Skeletal muscle tissue (tissue), 4 donors: Measurements from ENCODE around the gene DBR1. TPM values are rescaled to one million over a fixed set of nuclear protein-coding genes. Genes with fewer than 3 reads are reported as not detected.

Experiments
- H3K27ac ChIP-seq: one replicate; pipeline ENCODE4 v1.7.0; 2013; ENCODE audit warnings: mild to moderate bottlenecking, low read depth, low read length, inconsistent platforms
- H3K27me3 ChIP-seq, 3 donors: one replicate each; pipeline ENCODE4 v1.7.0; 2013; ENCODE audit warnings: low read length in 3 of 3; ENCODE audit not compliant: control insufficient read depth in 3 of 3, insufficient read depth in 3 of 3
- H3K36me3 ChIP-seq, 3 donors: one replicate each; pipeline ENCODE4 v1.7.0; 2013; ENCODE audit warnings: low read length in 3 of 3; ENCODE audit not compliant: control insufficient read depth in 3 of 3, insufficient read depth in 3 of 3
- H3K4me1 ChIP-seq, 3 donors: one replicate each; pipeline ENCODE4 v1.7.0; 2013; ENCODE audit warnings: low read length in 3 of 3, mild to moderate bottlenecking in 3 of 3; ENCODE audit not compliant: control insufficient read depth in 3 of 3, insufficient read depth in 3 of 3
- H3K4me3 ChIP-seq, 3 donors: one replicate each; pipeline ENCODE4 v1.7.0; 2013; ENCODE audit warnings: low read length in 3 of 3
- H3K9ac ChIP-seq, 3 donors: one replicate each; pipeline ENCODE4 v1.7.0; 2013; ENCODE audit warnings: low read length in 3 of 3, mild to moderate bottlenecking in 3 of 3, moderate library complexity in 2 of 3, low read depth in 1 of 3
- H3K9me3 ChIP-seq, 3 donors: one replicate each; pipeline ENCODE4 v1.7.0; 2013; ENCODE audit warnings: low read length in 3 of 3; ENCODE audit not compliant: control insufficient read depth in 3 of 3
- total RNA-seq: library from RNA; depleted of rRNA; stranded (reverse); fragments of >200 nt; gene quantifications from one replicate; pipeline ENCODE4 v1.2.3, GENCODE V29; 2014
- donor health status: Osteomylitis.

The DBR1 gene
- total RNA-seq, 1 donor from 2014 or later = 17.2 TPM

- H3K9me3 ChIP-seq = no peaks in the 10 kb centered on the region
- H3K4me3 ChIP-seq = no peak overlapping the region
- H3K27me3 ChIP-seq = no peaks in the 10 kb centered on the region
- no peak overlapping the region for H3K27ac ChIP-seq
- H3K36me3 ChIP-seq = no peaks in the 10 kb centered on the region
- H3K4me1 ChIP-seq = peaks cover 13 to 26% (median 22%) of the 10 kb centered on the region in 3 donors
- no peak overlapping the region for H3K9ac ChIP-seq
Measured at GRCh38 chr3:138205527-138205926, 30.8 kb upstream of the DBR1 start.

GRCh38 chr3:138203938-138204337, 29.2 kb upstream of the DBR1 start:
- Histone ChIP-seq H3K4me1 (peaks cover 13 to 27% (median 22%) of the 10 kb centered on the region in 3 donors), H3K9me3 (no peaks in the 10 kb centered on the region), H3K27me3 (no peaks in the 10 kb centered on the region), H3K27ac (peak overlapping the region; percentile 14), H3K9ac (no peak overlapping the region), H3K36me3 (no peaks in the 10 kb centered on the region), H3K4me3 (no peak overlapping the region)

GRCh38 chr3:138202945-138203701, 28.4 kb upstream of the DBR1 start:
- Histone ChIP-seq H3K9me3 (no peaks in the 10 kb centered on the region), H3K36me3 (no peaks in the 10 kb centered on the region), H3K4me3 (no peak overlapping the region), H3K9ac (no peak overlapping the region), H3K4me1 (peaks cover 13 to 27% (median 22%) of the 10 kb centered on the region in 3 donors), H3K27me3 (no peaks in the 10 kb centered on the region), H3K27ac (peak overlapping the region; percentile 14)

GRCh38 chr3:138200424-138200823, 25.7 kb upstream of the DBR1 start:
- no peaks in the 10 kb centered on the region for H3K36me3 ChIP-seq
- no peaks in the 10 kb centered on the region for H3K27me3 ChIP-seq
- H3K9me3 ChIP-seq = no peaks in the 10 kb centered on the region
- no peak overlapping the region for H3K4me3 ChIP-seq
- H3K9ac ChIP-seq = no peak overlapping the region
- H3K4me1 ChIP-seq = peaks cover 13 to 23% (median 20%) of the 10 kb centered on the region in 3 donors
- no peak overlapping the region for H3K27ac ChIP-seq

- Histone ChIP-seq H3K9ac (no peak overlapping the region), H3K4me3 (no peak overlapping the region), H3K9me3 (no peaks in the 10 kb centered on the region), H3K36me3 (no peaks in the 10 kb centered on the region), H3K27ac (no peak overlapping the region), H3K27me3 (no peaks in the 10 kb centered on the region), H3K4me1 (peaks cover 13 to 22% (median 17%) of the 10 kb centered on the region in 3 donors)
Measured at GRCh38 chr3:138199851-138200250, 25.1 kb upstream of the DBR1 start.

GRCh38 chr3:138197524-138197923, 22.8 kb upstream of the DBR1 start:
- Histone ChIP-seq H3K27me3 (no peaks in the 10 kb centered on the region), H3K4me3 (no peak overlapping the region), H3K9ac (no peak overlapping the region), H3K36me3 (peaks cover 0 to 2% (median 0%) of the 10 kb centered on the region in 3 donors), H3K4me1 (peaks cover 0 to 6% (median 3%) of the 10 kb centered on the region in 3 donors), H3K27ac (no peak overlapping the region), H3K9me3 (no peaks in the 10 kb centered on the region)

GRCh38 chr3:138197058-138197457, 22.3 kb upstream of the DBR1 start:
- Histone ChIP-seq H3K4me3 (no peak overlapping the region), H3K36me3 (peaks cover 0 to 4% (median 0%) of the 10 kb centered on the region in 3 donors), H3K27me3 (no peaks in the 10 kb centered on the region), H3K4me1 (peaks cover 0 to 6% (median 0%) of the 10 kb centered on the region in 3 donors), H3K9me3 (no peaks in the 10 kb centered on the region), H3K27ac (no peak overlapping the region), H3K9ac (no peak overlapping the region)

GRCh38 chr3:138196023-138196422, 21.3 kb upstream of the DBR1 start:
- Histone ChIP-seq H3K36me3 (peaks cover 0 to 4% (median 0%) of the 10 kb centered on the region in 3 donors), H3K9me3 (no peaks in the 10 kb centered on the region), H3K4me1 (peaks cover 0 to 12% (median 0%) of the 10 kb centered on the region in 3 donors), H3K4me3 (no peak overlapping the region), H3K9ac (no peak overlapping the region), H3K27ac (no peak overlapping the region), H3K27me3 (no peaks in the 10 kb centered on the region)

GRCh38 chr3:138195481-138195880, 20.8 kb upstream of the DBR1 start:
- no peak overlapping the region for H3K27ac ChIP-seq
- peaks cover 0 to 16% (median 4%) of the 10 kb centered on the region in 3 donors for H3K4me1 ChIP-seq
- no peak overlapping the region for H3K4me3 ChIP-seq
- no peak overlapping the region for H3K9ac ChIP-seq
- no peaks in the 10 kb centered on the region for H3K9me3 ChIP-seq
- H3K36me3 ChIP-seq = peaks cover 0 to 4% (median 4%) of the 10 kb centered on the region in 3 donors
- H3K27me3 ChIP-seq = no peaks in the 10 kb centered on the region

- H3K4me1 ChIP-seq = peaks cover 16 to 36% (median 25%) of the 10 kb centered on the region in 3 donors
Measured at GRCh38 chr3:138188013-138188730, 13.5 kb upstream of the DBR1 start.

More at GRCh38 chr3:138188013-138188730, 13.5 kb upstream of the DBR1 start:
- Histone ChIP-seq H3K9me3 (no peaks in the 10 kb centered on the region), H3K27me3 (no peaks in the 10 kb centered on the region), H3K27ac (peak overlapping the region; percentile 97), H3K4me3 (peak overlapping the region; percentile 89 to 95 (median 92)), H3K9ac (peak overlapping the region; percentile 94 to 99 (median 95)), H3K36me3 (peaks cover 0 to 10% (median 4%) of the 10 kb centered on the region in 3 donors)
